GM18526 (cell line): ENCODE results near the gene FAM114A1.

Experiments used
- POLR2A ChIP-seq: IDR thresholded peaks from 3 replicates; pipeline ENCODE4 v1.6.1; 2011; ENCODE audit not compliant: insufficient read length; ENCODE audit errors: extremely low read depth

FAM114A1 gene

GRCh38 chr4:38846015-38846414 is 21.6 kb upstream of the FAM114A1 start:
- no peak for TF ChIP-seq POLR2A

GRCh38 chr4:38855466-38855865 is 12.1 kb upstream of the FAM114A1 start:
- no peak for TF ChIP-seq POLR2A

- TF ChIP-seq POLR2A, result no peak
Measured at GRCh38 chr4:38856046-38856445, 11.6 kb upstream of the FAM114A1 start.

GRCh38 chr4:38856524-38857337 is 10.9 kb upstream of the FAM114A1 start, which contains the start of gene TLR6:
Gene TLR6, minus strand, starts transcription at chr4:38856817. Its CDS starts 27,344 bp downstream, at chr4:38829473.
- TF ChIP-seq POLR2A, result no peak

DNA sequence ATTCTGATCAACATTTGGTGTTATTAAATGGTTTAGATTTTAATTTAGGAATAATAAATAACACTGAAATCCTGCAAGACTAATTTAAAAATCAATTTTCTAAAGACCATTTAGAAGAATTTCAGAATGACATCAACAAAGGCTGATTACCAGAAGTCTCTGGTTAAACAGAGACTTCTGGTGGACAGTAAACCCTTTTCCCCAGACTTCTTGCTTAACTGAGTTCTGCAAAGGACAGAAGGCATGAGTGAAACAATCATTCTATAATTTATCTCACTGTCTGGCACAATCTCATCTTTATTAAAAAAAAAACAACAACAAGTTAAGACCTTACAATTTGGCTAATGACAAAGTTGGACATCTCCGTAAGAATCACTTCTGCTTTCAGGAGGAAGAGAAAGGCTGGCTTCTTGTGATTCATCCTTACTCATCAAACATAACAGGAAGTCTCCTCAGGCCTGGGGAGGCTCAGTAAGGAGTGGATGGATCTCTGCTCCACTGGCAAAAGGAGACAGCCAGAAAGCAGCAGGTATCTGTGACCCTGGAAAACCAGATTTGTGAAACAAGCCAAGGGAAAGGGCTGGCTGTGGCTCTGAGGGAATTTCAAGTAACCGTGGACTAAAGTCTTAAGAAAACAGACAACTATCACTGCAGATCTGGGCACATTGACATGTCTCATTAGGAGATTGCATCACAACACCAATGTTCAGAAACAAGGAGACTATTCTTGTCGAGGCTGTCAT is 10.1 kb upstream of the FAM114A1 start:
- TF ChIP-seq POLR2A, result no peak

- no peak for TF ChIP-seq POLR2A
Measured at GRCh38 chr4:38858097-38858420, 9.5 kb upstream of the FAM114A1 start.

- no peak for TF ChIP-seq POLR2A
Measured at GRCh38 chr4:38859501-38859900, 8.1 kb upstream of the FAM114A1 start.

- no peak for TF ChIP-seq POLR2A
Measured at GRCh38 chr4:38860788-38861424, 6.7 kb upstream of the FAM114A1 start.

GRCh38 chr4:38861791-38862190 is 5.8 kb upstream of the FAM114A1 start:
- no peak for TF ChIP-seq POLR2A

- no peak for TF ChIP-seq POLR2A
Measured at GRCh38 chr4:38865445-38865844, 2.2 kb upstream of the FAM114A1 start.

DNA sequence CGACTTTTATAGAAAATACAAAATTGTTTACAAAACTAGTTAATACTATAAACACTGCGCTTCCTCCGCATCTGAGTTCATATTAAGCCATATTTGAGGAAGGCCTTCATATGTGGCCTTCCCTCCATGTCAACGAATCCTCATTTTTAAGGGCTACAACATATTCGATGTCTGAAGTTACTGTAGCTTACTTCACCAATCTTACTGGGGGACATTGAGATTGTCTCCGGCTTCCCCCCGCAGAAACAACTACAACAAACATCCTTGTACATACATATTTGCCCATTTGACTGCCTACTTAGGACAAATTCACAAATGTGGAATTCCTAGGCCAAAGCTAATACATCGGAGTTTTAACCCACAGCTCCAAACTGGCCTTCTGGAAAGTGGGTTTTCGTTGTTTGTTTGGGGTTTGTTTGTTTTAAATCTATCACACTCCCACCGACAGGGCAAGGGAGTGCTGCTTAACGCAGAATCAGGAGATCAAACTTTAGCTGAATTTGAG is 581 bp upstream of the FAM114A1 start:
- no peak for TF ChIP-seq POLR2A

- TF ChIP-seq POLR2A, result no peak
Measured at GRCh38 chr4:38868059-38868960, 704 bp downstream of the FAM114A1 start.

GRCh38 chr4:38869511-38869910 is 1.9 kb downstream of the FAM114A1 start:
- no peak for TF ChIP-seq POLR2A

GRCh38 chr4:38870098-38870808 is 2.6 kb downstream of the FAM114A1 start:
- TF ChIP-seq POLR2A, result no peak
